Right lobe of liver (tissue), 6 donors: ENCODE data around the gene ARHGAP11A. TPM values are rescaled to one million over a fixed set of nuclear protein-coding genes. Genes with fewer than 3 reads are reported as not detected.

Experiments used
- ATAC-seq, 4 donors: fragments of 200-7000 bp; cut with Tn5 transposase; one replicate each; pipeline ENCODE4 v1.9.1; 2020; ENCODE audit warnings: mild to moderate bottlenecking in 4 of 4, moderate library complexity in 4 of 4
- DNase-seq, 3 donors: peaks; one replicate each; pipeline ENCODE4 v3.0.0-alpha.2; 2020
- H3K27ac ChIP-seq, 3 donors: fragments of 200-600 bp; one replicate each; pipeline ENCODE4 v1.8.0; 2022
- H3K27me3 ChIP-seq, 2 donors: fragments of 200-600 bp; one replicate each; pipeline ENCODE4 v1.8.0; 2022
- H3K36me3 ChIP-seq, 4 donors: fragments of 200-600 bp; sonication (generic) in 1 of 4; one replicate each; pipeline versions ENCODE4 v1.5.1 to v1.8.0; 2017 to 2022; ENCODE audit warnings: control low read depth in 1 of 4
- H3K4me1 ChIP-seq, 4 donors: fragments of 200-600 bp; sonication (generic) in 1 of 4; one replicate each; pipeline versions ENCODE4 v1.5.1 to v1.8.0; 2017 to 2022; ENCODE audit warnings: control low read depth in 1 of 4
- H3K4me3 ChIP-seq, 3 donors: fragments of 200-600 bp; one replicate each; pipeline ENCODE4 v1.8.0; 2022
- H3K9me3 ChIP-seq, 4 donors: fragments of 200-600 bp; sonication (generic) in 1 of 4; one replicate each; pipeline versions ENCODE4 v1.5.1 to v1.8.0; 2017 to 2022; ENCODE audit warnings: control low read depth in 1 of 4
- POLR2A ChIP-seq: fragments of 450-650 bp; IDR thresholded peaks from one replicate; pipeline ENCODE4 v1.6.1; 2017; ENCODE audit warnings: antibody characterized with exemption, mild to moderate bottlenecking
- WGBS: methylation state at CpG from one replicate; pipeline ENCODE4 v1.1.6; 2018; ENCODE audit warnings: low coverage, low lambda C conversion rate; ENCODE audit not compliant: insufficient coverage; ENCODE audit errors: missing lambda C conversion rate; 5-methylcytosine and 5-hydroxymethylcytosine counted together
- intact Hi-C, 2 donors: fragments of 100-400 bp; cut with DNase I; formaldehyde crosslinking; loops; one replicate each; pipeline versions ENCODE4 v1.11.2 to v1.14.1; 2022
- total RNA-seq, 6 experiments: library from RNA; depleted of rRNA in 2 of 6; stranded (reverse); fragments of >200 nt in 2 of 6; fragmentation: NEBNext Ultra II Directional in 3 of 6; extraction: Animal tissue kit (Norgen Biotek cat#: 25700) in 3 of 6; gene quantifications; one replicate each; pipeline versions ENCODE4 v1.1.0 to v1.2.4, GENCODE V29; 2016 to 2023
- TF ChIP-seq, protein P1 (sequence below), 4 donors: fragments of 200-600 bp in 3 of 4; fragments of 450-650 bp in 1 of 4; IDR thresholded peaks; one replicate each; pipeline versions ENCODE4 v1.5.1 to v1.8.0; 2016 to 2022; ENCODE audit warnings: antibody characterized with exemption in 4 of 4, mild to moderate bottlenecking in 2 of 4
- donor health status: DM: no; HTN: yes; CAD: no.
- donor health status: DM: no; HTN: no; CAD: no.
- donor health status: DM: no; HTN: no; CAD: no.
- donor health status: DM: no; HTN: yes; CAD: no.
- donor health status: DM: no; HTN: yes; CAD: no.

ARHGAP11A gene
- total RNA-seq, 6 experiments from 2014 or later = 0.51 to 3.3 (median 1.6) TPM

- intact Hi-C loops = no loop called here
- no peak for ATAC-seq
- WGBS = 89% methylated on average over 2 of the region's 2 CpGs
- Histone ChIP-seq H3K4me3 (no peak overlapping the region), H3K27ac (no peak overlapping the region), H3K9me3 (no peaks in the 10 kb centered on the region), H3K36me3 (peaks cover 0 to 20% (median 9%) of the 10 kb centered on the region in 4 donors), H3K4me1 (peaks cover 0 to 28% (median 9%) of the 10 kb centered on the region in 4 donors), H3K27me3 (no peaks in the 10 kb centered on the region)
- TF ChIP-seq, protein P1, sequence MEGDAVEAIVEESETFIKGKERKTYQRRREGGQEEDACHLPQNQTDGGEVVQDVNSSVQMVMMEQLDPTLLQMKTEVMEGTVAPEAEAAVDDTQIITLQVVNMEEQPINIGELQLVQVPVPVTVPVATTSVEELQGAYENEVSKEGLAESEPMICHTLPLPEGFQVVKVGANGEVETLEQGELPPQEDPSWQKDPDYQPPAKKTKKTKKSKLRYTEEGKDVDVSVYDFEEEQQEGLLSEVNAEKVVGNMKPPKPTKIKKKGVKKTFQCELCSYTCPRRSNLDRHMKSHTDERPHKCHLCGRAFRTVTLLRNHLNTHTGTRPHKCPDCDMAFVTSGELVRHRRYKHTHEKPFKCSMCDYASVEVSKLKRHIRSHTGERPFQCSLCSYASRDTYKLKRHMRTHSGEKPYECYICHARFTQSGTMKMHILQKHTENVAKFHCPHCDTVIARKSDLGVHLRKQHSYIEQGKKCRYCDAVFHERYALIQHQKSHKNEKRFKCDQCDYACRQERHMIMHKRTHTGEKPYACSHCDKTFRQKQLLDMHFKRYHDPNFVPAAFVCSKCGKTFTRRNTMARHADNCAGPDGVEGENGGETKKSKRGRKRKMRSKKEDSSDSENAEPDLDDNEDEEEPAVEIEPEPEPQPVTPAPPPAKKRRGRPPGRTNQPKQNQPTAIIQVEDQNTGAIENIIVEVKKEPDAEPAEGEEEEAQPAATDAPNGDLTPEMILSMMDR (IDR thresholded peaks at IDR 0.05) = no peak
- TF ChIP-seq POLR2A = no peak
- DNase-seq = no peak
Measured at GRCh38 chr15:32682977-32683630, 67.8 kb downstream of the ARHGAP11A start.

GRCh38 chr15:32683906-32684584, 68.7 kb downstream of the ARHGAP11A start:
- TF ChIP-seq POLR2A = no peak
- TF ChIP-seq, protein P1 (IDR thresholded peaks at IDR 0.05) = no peak
- Histone ChIP-seq H3K9me3 (no peaks in the 10 kb centered on the region), H3K36me3 (peaks cover 0 to 20% (median 9%) of the 10 kb centered on the region in 4 donors), H3K27me3 (no peaks in the 10 kb centered on the region), H3K4me3 (no peak overlapping the region), H3K27ac (no peak overlapping the region), H3K4me1 (peaks cover 0 to 24% (median 9%) of the 10 kb centered on the region in 4 donors)
- 82% methylated on average over 8 of the region's 8 CpGs for WGBS
- DNase-seq (no peak), ATAC-seq (no peak)
- intact Hi-C loops = no loop called here

GRCh38 chr15:32685576-32685975, 70.3 kb downstream of the ARHGAP11A start:
- Histone ChIP-seq H3K4me1 (peaks cover 0 to 17% (median 9%) of the 10 kb centered on the region in 4 donors), H3K4me3 (no peak overlapping the region), H3K27me3 (no peaks in the 10 kb centered on the region), H3K36me3 (peaks cover 0 to 20% (median 8%) of the 10 kb centered on the region in 4 donors), H3K27ac (no peak overlapping the region), H3K9me3 (no peaks in the 10 kb centered on the region)
- no peak for ATAC-seq
- TF ChIP-seq, protein P1 (IDR thresholded peaks at IDR 0.05) = no peak
- no peak for TF ChIP-seq POLR2A
- whole genome bisulfite sequencing = 64% methylated on average over 1 of the region's 1 CpG
- no peak for DNase-seq
- intact Hi-C loops = no loop called here

DNA sequence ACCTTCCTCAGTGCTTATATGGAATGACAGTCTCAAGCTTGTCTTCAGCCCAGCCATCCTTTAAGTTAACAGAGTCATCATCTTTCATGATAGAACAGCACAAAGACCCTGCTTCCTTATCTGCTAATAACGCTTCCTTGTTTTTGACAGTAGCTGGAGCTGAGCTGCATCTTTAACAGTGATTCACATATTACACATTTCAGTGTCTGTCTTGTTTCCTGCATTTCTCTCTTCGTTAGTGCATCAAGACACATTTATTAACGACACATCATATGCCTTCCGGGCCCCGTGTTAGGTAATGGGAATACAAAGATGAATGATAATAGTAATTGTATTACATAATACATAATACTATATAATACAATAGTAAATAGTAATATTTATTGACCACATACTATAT, 72.3 kb downstream of the ARHGAP11A start:
- Histone ChIP-seq H3K4me3 (no peak overlapping the region), H3K27ac (no peak overlapping the region), H3K36me3 (peaks cover 0 to 20% (median 6%) of the 10 kb centered on the region in 4 donors), H3K4me1 (peaks cover 0 to 9% (median 5%) of the 10 kb centered on the region in 4 donors), H3K9me3 (no peaks in the 10 kb centered on the region), H3K27me3 (no peaks in the 10 kb centered on the region)
- no peak for TF ChIP-seq POLR2A
- TF ChIP-seq, protein P1 (IDR thresholded peaks at IDR 0.05) = no peak
- intact Hi-C loops = no loop called here
- 59% methylated on average over 5 of the region's 5 CpGs for WGBS
- DNase-seq = no peak
- ATAC-seq = no peak
